DND-41 (cell line): Measurements from ENCODE around the gene AUTS2.

Experiments used
- ATAC-seq: fragments of 200-7000 bp; cut with Tn5 transposase; 3 replicates; pipeline ENCODE4 v1.9.1; 2021; ENCODE audit warnings: low read depth; ENCODE audit not compliant: insufficient read depth
- DNase-seq: peaks from one replicate; pipeline ENCODE4 v3.0.0-alpha.2; 2020
- H2AFZ ChIP-seq: 2 replicates; pipeline ENCODE4 v1.6.0; 2012; ENCODE audit warnings: low read depth, low read length
- H3K27ac ChIP-seq: 2 replicates; pipeline ENCODE4 v1.5.1; 2012; ENCODE audit warnings: low read length, inconsistent platforms
- H3K27me3 ChIP-seq: fragments of 200-600 bp; sonication (generic); 2 replicates; pipeline ENCODE4 v1.6.0; 2012; ENCODE audit warnings: low read length, mild to moderate bottlenecking, inconsistent platforms; ENCODE audit not compliant: insufficient read depth, poor library complexity
- H3K36me3 ChIP-seq: 2 replicates; pipeline ENCODE4 v1.5.1; 2012; ENCODE audit warnings: low read length, inconsistent platforms; ENCODE audit not compliant: insufficient read depth
- H3K4me1 ChIP-seq: 2 replicates; pipeline ENCODE4 v1.5.1; 2012; ENCODE audit warnings: mild to moderate bottlenecking, low read length; ENCODE audit not compliant: insufficient read depth
- H3K4me2 ChIP-seq: 2 replicates; pipeline ENCODE4 v1.6.0; 2012; ENCODE audit warnings: mild to moderate bottlenecking, moderate library complexity, low read length, inconsistent platforms; ENCODE audit not compliant: insufficient read depth
- H3K4me3 ChIP-seq, 2 experiments: fragments of 200-600 bp in 1 of 2; shearing (Covaris generic) in 1 of 2; 2 replicates each; pipeline ENCODE4 v1.5.1; 2012 to 2016; ENCODE audit warnings: inconsistent platforms in 2 of 2, low read length in 2 of 2, mild to moderate bottlenecking in 2 of 2, low read depth in 1 of 2, moderate library complexity in 1 of 2
- H3K79me2 ChIP-seq: 2 replicates; pipeline ENCODE4 v1.6.0; 2012; ENCODE audit warnings: low read length, inconsistent platforms; ENCODE audit not compliant: insufficient read depth
- H3K9ac ChIP-seq: 2 replicates; pipeline ENCODE4 v1.6.0; 2012; ENCODE audit warnings: low read depth, mild to moderate bottlenecking, inconsistent platforms, low read length, moderate library complexity
- H3K9me3 ChIP-seq: 2 replicates; pipeline ENCODE4 v1.5.1; 2012; ENCODE audit warnings: low read length, moderate library complexity, mild to moderate bottlenecking, inconsistent platforms; ENCODE audit not compliant: insufficient read depth, severe bottlenecking
- H4K20me1 ChIP-seq: 2 replicates; pipeline ENCODE4 v1.6.0; 2012; ENCODE audit warnings: low read length; ENCODE audit not compliant: insufficient read depth
- CTCF ChIP-seq: IDR thresholded peaks from 2 replicates; pipeline ENCODE4 v1.5.1; 2012; ENCODE audit warnings: borderline replicate concordance, low read length, moderate library complexity, mild to moderate bottlenecking; ENCODE audit not compliant: poor library complexity, severe bottlenecking; ENCODE audit errors: extremely low read depth
- EZH2 ChIP-seq: IDR thresholded peaks from 3 replicates; pipeline ENCODE4 v1.6.1; 2012; ENCODE audit warnings: borderline replicate concordance, low read depth, mild to moderate bottlenecking, moderate library complexity, low read length, inconsistent platforms; ENCODE audit not compliant: severe bottlenecking

AUTS2 gene

GRCh38 chr7:69684369-69685292 lies 86.4 kb downstream of the AUTS2 start:
- no peak overlapping the region for H2AFZ ChIP-seq
- no peak for TF ChIP-seq EZH2
- TF ChIP-seq CTCF: no peak
- H4K20me1 ChIP-seq: peaks cover 12% of the 10 kb centered on the region; the same call in 1 of the 2 replicates
- H3K79me2 ChIP-seq: peaks cover 64% of the 10 kb centered on the region
- no peaks in the 10 kb centered on the region for H3K27me3 ChIP-seq
- H3K4me3 ChIP-seq: no peak overlapping the region
- ATAC-seq (peak; percentile 64), DNase-seq (no peak)
- H3K27ac ChIP-seq: peak overlapping the region; percentile 37; the same call in 1 of the 2 replicates
- no peak overlapping the region for H3K4me2 ChIP-seq
- H3K9ac ChIP-seq: no peak overlapping the region
- H3K36me3 ChIP-seq: no peaks in the 10 kb centered on the region
- H3K4me1 ChIP-seq: peaks cover 14% of the 10 kb centered on the region
- H3K9me3 ChIP-seq: no peaks in the 10 kb centered on the region

- no peak for DNase-seq
- Histone ChIP-seq H3K27ac (peak overlapping the region; percentile 37; the same call in 1 of the 2 replicates), H3K9ac (no peak overlapping the region), H3K79me2 (peaks cover 61% of the 10 kb centered on the region), H3K36me3 (peaks cover under 1% of the 10 kb centered on the region; the same call in 1 of the 2 replicates), H3K4me2 (no peak overlapping the region), H3K4me3 (no peak overlapping the region), H3K27me3 (no peaks in the 10 kb centered on the region), H2AFZ (no peak overlapping the region), H3K9me3 (no peaks in the 10 kb centered on the region), H3K4me1 (peaks cover 14% of the 10 kb centered on the region), H4K20me1 (peaks cover 15% of the 10 kb centered on the region)
- ATAC-seq: peak; percentile 68
- TF ChIP-seq EZH2: no peak
- no peak for TF ChIP-seq CTCF
Measured at GRCh38 chr7:69685293-69685631, 87.0 kb downstream of the AUTS2 start.

- Histone ChIP-seq H3K36me3 (peaks cover 10% of the 10 kb centered on the region; the same call in 1 of the 2 replicates), H2AFZ (no peak overlapping the region), H3K79me2 (peaks cover 57% of the 10 kb centered on the region), H3K4me2 (no peak overlapping the region), H3K9me3 (no peaks in the 10 kb centered on the region), H4K20me1 (peaks cover 25% of the 10 kb centered on the region), H3K4me3 (no peak overlapping the region), H3K27ac (no peak overlapping the region), H3K4me1 (peaks cover 14% of the 10 kb centered on the region), H3K27me3 (no peaks in the 10 kb centered on the region), H3K9ac (no peak overlapping the region)
- no peak for ATAC-seq
- TF ChIP-seq CTCF: no peak
- TF ChIP-seq EZH2: no peak
- no peak for DNase-seq
Measured at GRCh38 chr7:69686366-69686765, 88.1 kb downstream of the AUTS2 start.
